Measurements from ENCODE around the gene EVI2A. TPM values are rescaled to one million over a fixed set of nuclear protein-coding genes. Genes with fewer than 3 reads are reported as not detected.

Gene EVI2A
- total and polyA plus RNA-seq, 2 of the 13 experiments (the other 11 are each of a cell fraction or from before 2014, with no cell fraction given) = not detected

DNA sequence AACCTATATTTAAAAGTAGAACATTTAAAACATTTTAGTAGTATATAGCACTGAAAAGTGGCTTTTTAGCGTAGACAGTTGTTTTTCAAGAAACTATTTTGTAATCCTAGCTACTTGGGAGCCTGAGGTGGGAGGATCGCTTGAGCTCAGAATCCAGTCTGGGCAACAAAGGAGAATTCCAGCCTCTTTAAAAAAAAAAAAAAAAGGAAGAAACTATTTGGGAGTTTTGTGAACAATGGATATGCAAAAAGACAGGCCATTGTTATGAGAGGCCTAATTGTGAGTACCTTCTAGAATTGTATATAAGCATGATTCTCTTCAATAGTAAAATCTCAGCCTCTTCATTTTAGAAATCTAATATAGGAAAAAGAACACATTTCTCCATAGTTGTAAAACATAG is 42.0 kb downstream of the EVI2A start:
- Histone ChIP-seq H3K4me2 (ENCODE audit: low read depth, low read length) (no peak overlapping the region), H3K79me2 (ENCODE audit: insufficient read depth, low read length) (no peaks in the 10 kb centered on the region), H3K4me1 (ENCODE audit: insufficient read depth, low read length) (peaks cover 4% of the 10 kb centered on the region), H3K27me3 (ENCODE audit: control insufficient read depth in 1 of 2, insufficient read depth in 2 of 2, low read length in 2 of 2) (no peaks in the 10 kb centered on the region), H3K36me3 (replicated peaks in 1 of 2; ENCODE audit: control insufficient read depth in 1 of 2, insufficient read depth in 2 of 2, low read length in 2 of 2) (peaks cover 3 to 32% of the 10 kb centered on the region in 2 experiments; a peak in 3 of 5 replicates), H3K9me3 (ENCODE audit: low read length) (no peaks in the 10 kb centered on the region), H4K20me1 (ENCODE audit: insufficient read depth, low read length) (no peaks in the 10 kb centered on the region; the same call in 1 of the 2 replicates), H2AFZ (ENCODE audit: low read length) (no peak overlapping the region), H3K9ac (ENCODE audit: insufficient read depth, low read depth, low read length) (no peak overlapping the region), H3K27ac (ENCODE audit: extremely low read length, insufficient read depth, low read length) (no peak overlapping the region), H3K4me3 (replicated peaks in 1 of 3; ENCODE audit: insufficient read depth in 1 of 3, low read depth in 2 of 3, low read length in 3 of 3) (no peak overlapping the region)
- ChIA-PET POLR2A (no interaction called here), CTCF (ENCODE audit: low intra/inter-chr PET ratio, low total read pairs) (no interaction called here)
- 99% methylated on average over 2 of the region's 2 CpGs for WGBS (ENCODE audit: low lambda C conversion rate)
- in situ Hi-C loops (cut with HindIII; ENCODE audit: extremely low pct_ligation_motif_present, low pct_unique_long_range_greater_than_20kb) (no loop called here), intact Hi-C loops (cut with micrococcal nuclease; ENCODE audit: unreplicated experiment) (no loop called here)
- TF ChIP-seq ZFP91 (CRISPR knock-in tag; IDR thresholded peaks at IDR 0.05; ENCODE audit: borderline replicate concordance) = no peak
- TF ChIP-seq, protein P1, sequence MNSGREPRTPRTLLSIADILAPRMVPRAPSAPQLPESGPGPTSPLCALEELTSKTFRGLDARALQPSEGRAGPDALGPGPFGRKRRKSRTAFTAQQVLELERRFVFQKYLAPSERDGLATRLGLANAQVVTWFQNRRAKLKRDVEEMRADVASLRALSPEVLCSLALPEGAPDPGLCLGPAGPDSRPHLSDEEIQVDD (CRISPR knock-in tag; IDR thresholded peaks at IDR 0.05; ENCODE audit: borderline replicate concordance) = no peak
- no peak for TF ChIP-seq ZNF557 (CRISPR knock-in tag; IDR thresholded peaks at IDR 0.05)
- no peak for TF ChIP-seq FOXM1 (CRISPR knock-in tag; IDR thresholded peaks at IDR 0.05)
- no peak for TF ChIP-seq ZIK1 (CRISPR knock-in tag; IDR thresholded peaks at IDR 0.05; ENCODE audit: borderline replicate concordance, low read depth)
- no peak for TF ChIP-seq ZNF687 (CRISPR knock-in tag; IDR thresholded peaks at IDR 0.05)
- TF ChIP-seq ETV5 (CRISPR knock-in tag; IDR thresholded peaks at IDR 0.05; ENCODE audit: borderline replicate concordance) = no peak
- no peak for TF ChIP-seq SP140L (CRISPR knock-in tag; IDR thresholded peaks at IDR 0.05; ENCODE audit: borderline replicate concordance)
- TF ChIP-seq, protein P2, sequence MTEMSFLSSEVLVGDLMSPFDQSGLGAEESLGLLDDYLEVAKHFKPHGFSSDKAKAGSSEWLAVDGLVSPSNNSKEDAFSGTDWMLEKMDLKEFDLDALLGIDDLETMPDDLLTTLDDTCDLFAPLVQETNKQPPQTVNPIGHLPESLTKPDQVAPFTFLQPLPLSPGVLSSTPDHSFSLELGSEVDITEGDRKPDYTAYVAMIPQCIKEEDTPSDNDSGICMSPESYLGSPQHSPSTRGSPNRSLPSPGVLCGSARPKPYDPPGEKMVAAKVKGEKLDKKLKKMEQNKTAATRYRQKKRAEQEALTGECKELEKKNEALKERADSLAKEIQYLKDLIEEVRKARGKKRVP (CRISPR knock-in tag; IDR thresholded peaks at IDR 0.05) = no peak
- TF ChIP-seq, protein P3, sequence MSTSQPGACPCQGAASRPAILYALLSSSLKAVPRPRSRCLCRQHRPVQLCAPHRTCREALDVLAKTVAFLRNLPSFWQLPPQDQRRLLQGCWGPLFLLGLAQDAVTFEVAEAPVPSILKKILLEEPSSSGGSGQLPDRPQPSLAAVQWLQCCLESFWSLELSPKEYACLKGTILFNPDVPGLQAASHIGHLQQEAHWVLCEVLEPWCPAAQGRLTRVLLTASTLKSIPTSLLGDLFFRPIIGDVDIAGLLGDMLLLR (CRISPR knock-in tag; IDR thresholded peaks at IDR 0.05) = no peak
- TF ChIP-seq CSRNP1 (CRISPR knock-in tag; IDR thresholded peaks at IDR 0.05) = no peak
- FAIRE-seq (no peak), ATAC-seq (no peak), DNase-seq (ENCODE audit: low spot score) (no peak)
- BruUV-seq (replicated peaks) = no TSS peak

All from HepG2 (cell line).